IMR-90 (cell line): ENCODE results near the gene TP53TG5. TPM values are rescaled to one million over a fixed set of nuclear protein-coding genes. Genes with fewer than 3 reads are reported as not detected.

Source experiments
- ATAC-seq: fragments of 200-7000 bp; cut with Tn5 transposase; 2 replicates; pipeline ENCODE4 v1.9.1; 2020; ENCODE audit warnings: low read depth, mild to moderate bottlenecking, moderate library complexity
- BruUV-seq: library from RNA; stranded (reverse); fragments of 400-500 nt; replicated peaks from 2 replicates; lab custom pipeline; 2021; lab: Mats Ljungman, UMichigan
- CTCF ChIA-PET: fragments of 300-600 bp; formaldehyde crosslinking; extraction: SDS; loops from one replicate; lab custom pipeline; 2021; ENCODE audit warnings: antibody characterized with exemption; lab: Yijun Ruan, JAX
- POLR2A ChIA-PET: fragments of 300-600 bp; sonication (Branson Sonifier 250); formaldehyde crosslinking; loops from one replicate; lab custom pipeline; 2022; ENCODE audit warnings: antibody characterized with exemption; ENCODE audit not compliant: unreplicated experiment; lab: Charles Lee
- DNase-seq: peaks from one replicate; pipeline ENCODE4 v3.0.0; 2013
- H2AFZ ChIP-seq: replicated peaks from 2 replicates; pipeline ENCODE3; 2013; ENCODE audit warnings: low read length, mild to moderate bottlenecking; ENCODE audit not compliant: poor library complexity
- H2AK5ac ChIP-seq: 2 replicates; pipeline ENCODE4 v1.6.1; 2013; ENCODE audit warnings: low read depth, low read length, inconsistent platforms
- H2AK9ac ChIP-seq: replicated peaks from 2 replicates; pipeline ENCODE3; 2013; ENCODE audit warnings: mild to moderate bottlenecking, low read depth, low read length, moderate library complexity; ENCODE audit not compliant: poor library complexity
- H2BK120ac ChIP-seq: 2 replicates; pipeline ENCODE4 v1.6.1; 2013; ENCODE audit warnings: low read depth, low read length, inconsistent platforms
- H2BK15ac ChIP-seq: 3 replicates; pipeline ENCODE4 v1.6.1; 2013; ENCODE audit warnings: low read depth, low read length, inconsistent platforms
- H2BK20ac ChIP-seq: 2 replicates; pipeline ENCODE4 v1.6.1; 2013; ENCODE audit warnings: low read depth, mild to moderate bottlenecking, inconsistent platforms, low read length, moderate library complexity
- H2BK5ac ChIP-seq: 2 replicates; pipeline ENCODE4 v1.6.1; 2013; ENCODE audit warnings: mild to moderate bottlenecking, low read depth, low read length, inconsistent platforms; ENCODE audit not compliant: poor library complexity, severe bottlenecking
- H3K14ac ChIP-seq: replicated peaks from 2 replicates; pipeline ENCODE4 v1.6.1; 2013; ENCODE audit warnings: low read depth, low read length, inconsistent platforms
- H3K18ac ChIP-seq: 2 replicates; pipeline ENCODE4 v1.6.1; 2013; ENCODE audit warnings: low read depth, low read length, control low read depth
- H3K23ac ChIP-seq: 2 replicates; pipeline ENCODE4 v1.6.1; 2013; ENCODE audit warnings: low read depth, low read length, inconsistent platforms
- H3K27ac ChIP-seq: 2 replicates; pipeline ENCODE4 v1.5.1; 2013; ENCODE audit warnings: mild to moderate bottlenecking, control low read depth, low read length; ENCODE audit not compliant: insufficient read depth
- H3K27me3 ChIP-seq: 2 replicates; pipeline ENCODE4 v1.6.1; 2013; ENCODE audit warnings: low read length; ENCODE audit not compliant: control insufficient read depth, insufficient read depth
- H3K36me3 ChIP-seq: 2 replicates; pipeline ENCODE4 v1.6.1; 2013; ENCODE audit warnings: low read length, mixed read lengths; ENCODE audit not compliant: control insufficient read depth, insufficient read depth
- H3K4ac ChIP-seq: 2 replicates; pipeline ENCODE4 v1.6.1; 2013; ENCODE audit warnings: low read depth, low read length, inconsistent platforms
- H3K4me1 ChIP-seq: 2 replicates; pipeline ENCODE4 v1.6.1; 2013; ENCODE audit warnings: low read length, mixed read lengths; ENCODE audit not compliant: control insufficient read depth, insufficient read depth
- H3K4me2 ChIP-seq: 2 replicates; pipeline ENCODE4 v1.6.1; 2013; ENCODE audit warnings: low read depth, mild to moderate bottlenecking, control low read depth, low read length, moderate library complexity
- H3K4me3 ChIP-seq: 2 replicates; pipeline ENCODE4 v1.5.1; 2013; ENCODE audit warnings: low read depth, mild to moderate bottlenecking, control low read depth, low read length, moderate library complexity; ENCODE audit not compliant: insufficient read depth
- H3K56ac ChIP-seq: 2 replicates; pipeline ENCODE4 v1.6.1; 2013; ENCODE audit warnings: low read length, inconsistent platforms; ENCODE audit not compliant: insufficient read depth; ENCODE audit errors: extremely low read depth
- H3K79me1 ChIP-seq, 2 experiments: 2 replicates each; pipeline ENCODE4 v1.6.1; 2013; ENCODE audit warnings: low read length in 2 of 2, inconsistent platforms in 1 of 2, low read depth in 1 of 2
- H3K9ac ChIP-seq: 2 replicates; pipeline ENCODE4 v1.6.1; 2013; ENCODE audit warnings: low read depth, low read length, control low read depth
- H3K9me1 ChIP-seq: 2 replicates; pipeline ENCODE4 v1.6.1; 2013; ENCODE audit warnings: low read length, inconsistent platforms; ENCODE audit not compliant: insufficient read depth
- H3K9me3 ChIP-seq: 2 replicates; pipeline ENCODE4 v1.6.1; 2013; ENCODE audit warnings: low read length; ENCODE audit not compliant: control insufficient read depth, insufficient read depth
- H4K20me1 ChIP-seq: 2 replicates; pipeline ENCODE4 v1.6.1; 2013; ENCODE audit warnings: low read length, inconsistent platforms; ENCODE audit not compliant: insufficient read depth
- H4K5ac ChIP-seq: 2 replicates; pipeline ENCODE4 v1.6.1; 2013; ENCODE audit warnings: mild to moderate bottlenecking, low read depth, low read length, control low read depth
- H4K8ac ChIP-seq, 2 experiments: 2 replicates each; pipeline ENCODE4 v1.6.1; 2013; ENCODE audit warnings: low read depth in 2 of 2, low read length in 2 of 2, control low read depth in 1 of 2, inconsistent platforms in 1 of 2
- H4K91ac ChIP-seq: 2 replicates; pipeline ENCODE4 v1.6.1; 2013; ENCODE audit warnings: low read depth, low read length, inconsistent platforms; ENCODE audit not compliant: insufficient read depth
- CHD1 ChIP-seq: IDR thresholded peaks from 2 replicates; pipeline ENCODE4 v1.6.1; 2012; ENCODE audit warnings: low read depth, low read length, improper control_type of control experiment
- FOS ChIP-seq: fragments of 150-350 bp; IDR thresholded peaks from 2 replicates; pipeline ENCODE4 v1.6.1; 2016; ENCODE audit warnings: low read depth, low read length
- MAFK ChIP-seq: IDR thresholded peaks from 2 replicates; pipeline ENCODE4 v1.6.1; 2012; ENCODE audit warnings: low read depth, low read length, improper control_type of control experiment
- MXI1 ChIP-seq: IDR thresholded peaks from 2 replicates; pipeline ENCODE4 v1.6.1; 2012; ENCODE audit warnings: low read depth, mild to moderate bottlenecking, low read length, moderate library complexity, borderline replicate concordance
- NFE2L2 ChIP-seq: fragments of 150-350 bp; IDR thresholded peaks from 2 replicates; pipeline ENCODE4 v1.6.1; 2016; ENCODE audit warnings: low read depth, mild to moderate bottlenecking, low read length
- POLR2A ChIP-seq: IDR thresholded peaks from 2 replicates; pipeline ENCODE4 v1.6.1; 2012; ENCODE audit warnings: mild to moderate bottlenecking, low read depth, low read length
- RAD21 ChIP-seq: IDR thresholded peaks from 2 replicates; pipeline ENCODE4 v1.6.1; 2012; ENCODE audit warnings: low read length, improper control_type of control experiment
- RCOR1 ChIP-seq: IDR thresholded peaks from 2 replicates; pipeline ENCODE4 v1.6.1; 2012; ENCODE audit warnings: mild to moderate bottlenecking, low read length, improper control_type of control experiment; ENCODE audit not compliant: insufficient replicate concordance
- SMC3 ChIP-seq: fragments of 150-350 bp; IDR thresholded peaks from 2 replicates; pipeline ENCODE4 v1.6.1; 2016; ENCODE audit warnings: low read depth, mild to moderate bottlenecking, antibody characterized with exemption, low read length, moderate library complexity
- WGBS, 2 experiments: methylation state at CpG; one replicate each; pipeline versions ENCODE4 v1.1.5 to v1.1.7; 2013; ENCODE audit warnings: missing lambda C conversion rate in 2 of 2; ENCODE audit not compliant: insufficient read length in 1 of 2; ENCODE audit errors: extremely low coverage in 2 of 2; 5-methylcytosine and 5-hydroxymethylcytosine counted together
- dilution Hi-C: fragments of 300-500 bp; cut with HindIII; formaldehyde crosslinking; loops from one replicate; pipeline ENCODE4 v1.14.3; 2018; ENCODE audit warnings: low sequenced_read_pairs; ENCODE audit not compliant: unreplicated experiment
- in situ Hi-C: fragments of 300-500 bp; cut with MboI; formaldehyde crosslinking; loops from 3 replicates; pipeline ENCODE4 v1.14.3; 2019; ENCODE audit warnings: low sequenced_read_pairs, inconsistent platforms, mixed read lengths
- intact Hi-C: fragments of 100-400 bp; cut with micrococcal nuclease; formaldehyde crosslinking; loops from 2 replicates; pipeline ENCODE4 v1.10.0; 2022
- polyA plus RNA-seq, 3 experiments: library from polyadenylated mRNA; depleted of rRNA; stranded (reverse); fragments of >200 nt; gene quantifications; 2 replicates each; pipeline ENCODE4 v1.2.3, GENCODE V29; 2012; ENCODE audit warnings: low replicate concordance in 1 of 3
- total RNA-seq: library from RNA; depleted of rRNA; stranded (reverse); fragments of >200 nt; gene quantifications from 2 replicates; pipeline ENCODE4 v1.2.3, GENCODE V29; 2012
- TF ChIP-seq, protein P1 (sequence below): conservative IDR thresholded peaks from 2 replicates; pipeline ENCODE4 v1.5.1; 2012; ENCODE audit warnings: mild to moderate bottlenecking, low read depth, low read length, improper control_type of control experiment
- TF ChIP-seq, protein P2 (sequence below): fragments of 150-350 bp; IDR thresholded peaks from 2 replicates; pipeline ENCODE4 v1.6.1; 2017; ENCODE audit warnings: mild to moderate bottlenecking, antibody characterized with exemption, low read length, low read depth

The TP53TG5 gene
- total and polyA plus RNA-seq, 2 of the 4 experiments (the other 2 are of a cell fraction): not detected

DNA sequence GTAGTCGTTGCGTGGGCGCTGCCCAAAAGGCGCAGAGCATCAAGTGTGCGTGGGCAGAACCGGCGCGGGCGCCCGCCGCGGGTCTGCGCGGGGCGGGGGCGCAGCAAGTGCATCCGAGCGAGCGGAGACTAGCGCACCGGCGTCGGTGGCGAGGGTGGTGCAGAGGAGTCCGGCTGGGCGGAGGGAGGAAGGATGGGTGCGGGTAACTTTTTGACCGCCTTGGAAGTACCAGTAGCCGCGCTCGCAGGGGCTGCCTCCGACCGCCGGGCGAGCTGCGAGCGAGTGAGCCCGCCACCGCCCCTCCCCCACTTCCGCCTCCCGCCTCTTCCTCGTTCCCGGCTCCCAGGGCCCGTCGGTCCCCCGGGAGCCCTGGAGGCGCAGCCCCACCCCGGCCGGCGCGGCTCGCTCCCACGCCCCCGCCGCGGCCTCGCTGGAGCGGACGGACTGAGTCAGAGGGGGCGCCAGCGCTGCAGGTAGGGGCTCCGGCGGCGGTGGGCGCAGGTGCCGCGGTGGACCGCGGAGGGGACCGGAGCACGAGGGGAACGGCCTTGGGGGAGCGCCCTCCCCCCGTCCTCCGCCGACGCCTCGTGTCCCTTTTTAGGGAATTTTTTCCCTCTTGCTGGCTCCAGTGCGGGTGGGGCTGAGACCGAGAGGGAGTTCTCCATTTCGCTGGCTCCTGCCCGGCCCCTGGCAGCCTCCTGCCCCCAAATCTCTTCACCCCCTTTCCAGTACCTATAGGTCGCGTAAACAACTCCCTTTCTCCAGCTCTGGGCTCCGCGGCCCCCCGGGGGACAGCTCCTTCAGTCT lies 28.3 kb upstream of the TP53TG5 start:
- H3K27me3 ChIP-seq: no peaks in the 10 kb centered on the region
- dilution Hi-C loops (no loop called here), intact Hi-C loops (no loop called here), in situ Hi-C loops (no loop called here)
- peak overlapping the region; percentile 48 to 59; a peak in 2 of 4 replicates for H4K8ac ChIP-seq
- no peak overlapping the region; the same call in 1 of the 2 replicates for H3K18ac ChIP-seq
- H4K91ac ChIP-seq: no peak overlapping the region; the same call in 1 of the 2 replicates
- peak overlapping the region; percentile 37 for H2AK9ac ChIP-seq
- TF ChIP-seq SMC3: no peak
- TF ChIP-seq POLR2A: no peak
- TF ChIP-seq CHD1: no peak
- TF ChIP-seq MAFK: no peak
- TF ChIP-seq FOS: no peak
- no peak for TF ChIP-seq RCOR1
- TF ChIP-seq MXI1: no peak
- TF ChIP-seq, protein P1, sequence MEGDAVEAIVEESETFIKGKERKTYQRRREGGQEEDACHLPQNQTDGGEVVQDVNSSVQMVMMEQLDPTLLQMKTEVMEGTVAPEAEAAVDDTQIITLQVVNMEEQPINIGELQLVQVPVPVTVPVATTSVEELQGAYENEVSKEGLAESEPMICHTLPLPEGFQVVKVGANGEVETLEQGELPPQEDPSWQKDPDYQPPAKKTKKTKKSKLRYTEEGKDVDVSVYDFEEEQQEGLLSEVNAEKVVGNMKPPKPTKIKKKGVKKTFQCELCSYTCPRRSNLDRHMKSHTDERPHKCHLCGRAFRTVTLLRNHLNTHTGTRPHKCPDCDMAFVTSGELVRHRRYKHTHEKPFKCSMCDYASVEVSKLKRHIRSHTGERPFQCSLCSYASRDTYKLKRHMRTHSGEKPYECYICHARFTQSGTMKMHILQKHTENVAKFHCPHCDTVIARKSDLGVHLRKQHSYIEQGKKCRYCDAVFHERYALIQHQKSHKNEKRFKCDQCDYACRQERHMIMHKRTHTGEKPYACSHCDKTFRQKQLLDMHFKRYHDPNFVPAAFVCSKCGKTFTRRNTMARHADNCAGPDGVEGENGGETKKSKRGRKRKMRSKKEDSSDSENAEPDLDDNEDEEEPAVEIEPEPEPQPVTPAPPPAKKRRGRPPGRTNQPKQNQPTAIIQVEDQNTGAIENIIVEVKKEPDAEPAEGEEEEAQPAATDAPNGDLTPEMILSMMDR: no peak
- TF ChIP-seq RAD21: no peak
- TF ChIP-seq, protein P2, sequence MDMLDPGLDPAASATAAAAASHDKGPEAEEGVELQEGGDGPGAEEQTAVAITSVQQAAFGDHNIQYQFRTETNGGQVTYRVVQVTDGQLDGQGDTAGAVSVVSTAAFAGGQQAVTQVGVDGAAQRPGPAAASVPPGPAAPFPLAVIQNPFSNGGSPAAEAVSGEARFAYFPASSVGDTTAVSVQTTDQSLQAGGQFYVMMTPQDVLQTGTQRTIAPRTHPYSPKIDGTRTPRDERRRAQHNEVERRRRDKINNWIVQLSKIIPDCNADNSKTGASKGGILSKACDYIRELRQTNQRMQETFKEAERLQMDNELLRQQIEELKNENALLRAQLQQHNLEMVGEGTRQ: no peak
- TF ChIP-seq NFE2L2: no peak
- no peaks in the 10 kb centered on the region for H3K9me3 ChIP-seq
- no peak overlapping the region for H3K56ac ChIP-seq
- ATAC-seq: peak; percentile 67
- no peak overlapping the region for H2BK5ac ChIP-seq
- no peak overlapping the region for H2BK120ac ChIP-seq
- no peak overlapping the region for H2BK15ac ChIP-seq
- H2AK5ac ChIP-seq: no peak overlapping the region
- peak overlapping the region; percentile 92 for H2AFZ ChIP-seq
- no peaks in the 10 kb centered on the region; the same call in 1 of the 2 replicates for H3K36me3 ChIP-seq
- H2BK20ac ChIP-seq: no peak overlapping the region
- peaks cover 0 to 10% of the 10 kb centered on the region in 2 experiments; a peak in 2 of 4 replicates for H3K79me1 ChIP-seq
- CTCF ChIA-PET: no interaction called here
- 0 out of 2 replicates have a peak overlapping the region, but pooled peaks have one; percentile 66 for H3K23ac ChIP-seq
- H3K4me2 ChIP-seq: peak overlapping the region; percentile 91
- no peaks in the 10 kb centered on the region for H3K9me1 ChIP-seq
- whole genome bisulfite sequencing, 2 experiments: 2% methylated on average over 6 of the region's 87 CpGs; no CpG with 5 or more reads in 1 of the 2 experiments
- H3K9ac ChIP-seq: peak overlapping the region; percentile 56
- POLR2A ChIA-PET: interaction anchor here (0.6 kb wide), 1 partner anchor 19 kb away, joined by 3 read pairs; no protein-coding TSS in a partner anchor
- H3K14ac ChIP-seq: peak overlapping the region; percentile 8; the same call in 1 of the 2 replicates
- H3K4ac ChIP-seq: peak overlapping the region; percentile 61
- H3K27ac ChIP-seq: peak overlapping the region; percentile 4; the same call in 1 of the 2 replicates
- peaks cover 4% of the 10 kb centered on the region; the same call in 1 of the 2 replicates for H3K4me1 ChIP-seq
- no peaks in the 10 kb centered on the region for H4K20me1 ChIP-seq
- BruUV-seq: no TSS peak
- peak overlapping the region; percentile 49; the same call in 1 of the 2 replicates for H4K5ac ChIP-seq
- DNase-seq: no peak
- peak overlapping the region; percentile 63 for H3K4me3 ChIP-seq
